ENCODE measurements around the gene TLK1.

DNA sequence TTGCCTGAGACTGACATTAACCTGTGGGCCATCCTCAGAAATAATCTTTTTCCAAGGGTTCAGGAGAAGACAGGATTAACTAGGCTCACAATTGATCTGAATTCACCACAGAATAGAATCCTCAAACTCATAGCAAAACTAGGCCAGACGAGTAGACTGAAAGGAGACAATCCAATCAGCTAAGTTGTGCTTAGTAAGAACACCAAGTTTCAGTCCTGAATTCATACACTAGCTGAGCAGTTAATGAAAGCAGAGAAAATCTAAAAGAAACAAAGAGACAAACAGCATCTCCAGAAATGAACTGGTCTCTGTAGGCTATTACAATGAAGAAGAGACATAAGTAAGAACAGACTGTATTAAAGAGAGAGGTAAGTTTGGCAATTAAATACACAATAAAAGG, 142.2 kb downstream of the TLK1 start:
- TF ChIP-seq, protein P1, sequence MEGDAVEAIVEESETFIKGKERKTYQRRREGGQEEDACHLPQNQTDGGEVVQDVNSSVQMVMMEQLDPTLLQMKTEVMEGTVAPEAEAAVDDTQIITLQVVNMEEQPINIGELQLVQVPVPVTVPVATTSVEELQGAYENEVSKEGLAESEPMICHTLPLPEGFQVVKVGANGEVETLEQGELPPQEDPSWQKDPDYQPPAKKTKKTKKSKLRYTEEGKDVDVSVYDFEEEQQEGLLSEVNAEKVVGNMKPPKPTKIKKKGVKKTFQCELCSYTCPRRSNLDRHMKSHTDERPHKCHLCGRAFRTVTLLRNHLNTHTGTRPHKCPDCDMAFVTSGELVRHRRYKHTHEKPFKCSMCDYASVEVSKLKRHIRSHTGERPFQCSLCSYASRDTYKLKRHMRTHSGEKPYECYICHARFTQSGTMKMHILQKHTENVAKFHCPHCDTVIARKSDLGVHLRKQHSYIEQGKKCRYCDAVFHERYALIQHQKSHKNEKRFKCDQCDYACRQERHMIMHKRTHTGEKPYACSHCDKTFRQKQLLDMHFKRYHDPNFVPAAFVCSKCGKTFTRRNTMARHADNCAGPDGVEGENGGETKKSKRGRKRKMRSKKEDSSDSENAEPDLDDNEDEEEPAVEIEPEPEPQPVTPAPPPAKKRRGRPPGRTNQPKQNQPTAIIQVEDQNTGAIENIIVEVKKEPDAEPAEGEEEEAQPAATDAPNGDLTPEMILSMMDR (conservative IDR thresholded peaks at IDR 0.05 in 1 of 2, IDR thresholded peaks at IDR 0.05 in 1 of 2; ENCODE audit: low read depth in 1 of 2, low read length in 2 of 2): no peak
- TF ChIP-seq EZH2 (IDR thresholded peaks at IDR 0.05; ENCODE audit: low read length, missing control alignments): no peak

Measured in fibroblast of lung (primary cell).